HepG2 (cell line): ENCODE measurements around the gene NT5DC4. TPM values are rescaled to one million over a fixed set of nuclear protein-coding genes. Genes with fewer than 3 reads are reported as not detected.

ENCODE experiments used
- ASH2L ChIP-seq: fragments of 300-600, 200-600 bp; sonication (generic); IDR thresholded peaks from 2 replicates; pipeline ENCODE4 v1.7.0; 2017; ENCODE audit warnings: low read depth, mild to moderate bottlenecking, moderate library complexity, mixed read lengths, low read length; ENCODE audit not compliant: insufficient read length
- ELK4 ChIP-seq: sonication (generic); formaldehyde crosslinking; IDR thresholded peaks from 2 replicates; pipeline ENCODE4 v1.9.0; 2021; ENCODE audit warnings: missing genetic modification reagents, borderline replicate concordance
- HCFC1 ChIP-seq: fragments of 150-350 bp; IDR thresholded peaks from 2 replicates; pipeline ENCODE4 v1.6.1; 2014; ENCODE audit warnings: low read depth, low read length
- HMG20B ChIP-seq: conservative IDR thresholded peaks from 2 replicates; pipeline ENCODE4 v1.6.1; 2016; ENCODE audit warnings: missing genetic modification reagents, missing compliant biosample characterization
- HNF4G ChIP-seq, 2 experiments: sonication (generic) in 1 of 2; formaldehyde crosslinking in 1 of 2; IDR thresholded peaks; 2 replicates each; pipeline versions ENCODE4 v1.4.0 to v1.6.1; 2011 to 2020; ENCODE audit warnings: borderline replicate concordance in 2 of 2, low read depth in 2 of 2, mild to moderate bottlenecking in 2 of 2, low read length in 1 of 2, missing genetic modification reagents in 1 of 2, moderate library complexity in 1 of 2
- MAF1 ChIP-seq: sonication (generic); formaldehyde crosslinking; IDR thresholded peaks from 2 replicates; pipeline ENCODE4 v1.5.0; 2020; ENCODE audit warnings: missing genetic modification reagents, borderline replicate concordance
- MBD4 ChIP-seq: IDR thresholded peaks from 2 replicates; pipeline ENCODE4 v1.6.1; 2012; ENCODE audit warnings: low read length, inconsistent platforms, borderline replicate concordance
- NFRKB ChIP-seq: fragments of 450-650 bp; IDR thresholded peaks from 2 replicates; pipeline ENCODE4 v1.6.1; 2017
- NPAS2 ChIP-seq: sonication (generic); formaldehyde crosslinking; IDR thresholded peaks from 2 replicates; pipeline ENCODE4 v1.8.0; 2022; ENCODE audit warnings: mild to moderate bottlenecking, missing genetic modification reagents, borderline replicate concordance
- SP1 ChIP-seq, 2 experiments: fragments of 450-650 bp in 1 of 2; sonication (generic) in 1 of 2; formaldehyde crosslinking in 1 of 2; IDR thresholded peaks; 2 replicates each; pipeline versions ENCODE4 v1.4.0 to v1.6.1; 2016 to 2020; ENCODE audit warnings: missing genetic modification reagents in 1 of 2
- SP2 ChIP-seq: sonication (generic); formaldehyde crosslinking; IDR thresholded peaks from 2 replicates; pipeline ENCODE4 v1.5.1; 2020; ENCODE audit warnings: mild to moderate bottlenecking, missing genetic modification reagents
- ZNF160 ChIP-seq: sonication (generic); formaldehyde crosslinking; IDR thresholded peaks from 2 replicates; pipeline ENCODE4 v1.8.0; 2022; ENCODE audit warnings: mild to moderate bottlenecking, inconsistent platforms, missing genetic modification reagents
- ZNF34 ChIP-seq: sonication (generic); formaldehyde crosslinking; IDR thresholded peaks from 2 replicates; pipeline ENCODE4 v1.4.0; 2020; ENCODE audit warnings: mild to moderate bottlenecking, missing genetic modification reagents, borderline replicate concordance
- ZNF773 ChIP-seq: sonication (generic); formaldehyde crosslinking; IDR thresholded peaks from 2 replicates; pipeline ENCODE4 v1.4.0; 2020; ENCODE audit warnings: missing genetic modification reagents, borderline replicate concordance
- ZNF792 ChIP-seq: IDR thresholded peaks from 2 replicates; pipeline ENCODE4 v1.6.1; 2016
- ZNF841 ChIP-seq: sonication (generic); formaldehyde crosslinking; IDR thresholded peaks from 2 replicates; pipeline ENCODE4 v1.8.1; 2023; ENCODE audit warnings: missing genetic modification reagents, borderline replicate concordance
- ZSCAN29 ChIP-seq: sonication (generic); formaldehyde crosslinking; conservative IDR thresholded peaks from 2 replicates; pipeline ENCODE4 v1.4.0; 2020; ENCODE audit warnings: mild to moderate bottlenecking, missing genetic modification reagents
- polyA plus RNA-seq, 8 experiments: library from polyadenylated mRNA; depleted of rRNA in 3 of 8; stranded (reverse) in 7 of 8; unstranded in 1 of 8; fragments of >200 nt; fragmentation: Illumina TruSeq in 4 of 8; extraction: Trizol in 4 of 8; gene quantifications; 2 replicates each; pipeline versions ENCODE4 v1.2.1 to v1.2.3, GENCODE V29; 2011 to 2016; ENCODE audit warnings: low read depth in 4 of 8, missing spikeins in 1 of 8, mixed read lengths in 1 of 8; ENCODE audit not compliant: insufficient read depth in 1 of 8
- total RNA-seq, 5 experiments: library from RNA; depleted of rRNA; stranded (reverse); fragments of >200 nt; fragmentation: Illumina TruSeq; extraction: Trizol; gene quantifications; 2 replicates each; pipeline ENCODE4 v1.2.3, GENCODE V29; 2016; ENCODE audit warnings: low read depth in 1 of 5
- TF ChIP-seq, protein P1 (sequence below): IDR thresholded peaks from 2 replicates; pipeline ENCODE4 v1.6.1; 2016; ENCODE audit warnings: low read depth
- TF ChIP-seq, protein P2 (sequence below): sonication (generic); formaldehyde crosslinking; IDR thresholded peaks from 2 replicates; pipeline ENCODE4 v1.5.0; 2020; ENCODE audit warnings: mild to moderate bottlenecking, missing genetic modification reagents
- TF ChIP-seq, protein P3 (sequence below), 2 experiments: sonication (generic) in 1 of 2; formaldehyde crosslinking in 1 of 2; IDR thresholded peaks; 2 replicates each; pipeline versions ENCODE4 v1.5.1 to v1.6.1; 2011 to 2020; ENCODE audit warnings: borderline replicate concordance in 1 of 2, low read depth in 1 of 2, low read length in 1 of 2, mild to moderate bottlenecking in 1 of 2, missing genetic modification reagents in 1 of 2, moderate library complexity in 1 of 2

Gene NT5DC4
- total and polyA plus RNA-seq, 2 of the 13 experiments (the other 11 are each of a cell fraction or from before 2014, with no cell fraction given): 0.04 to 4.2 TPM

- TF ChIP-seq HCFC1 (no peak), HNF4G (IDR thresholded peaks at IDR 0.05; ENCODE audit: borderline replicate concordance, low read depth, low read length) (peak; percentile 73; the same call in 1 of the 2 replicates), HNF4G (CRISPR knock-in tag; IDR thresholded peaks at IDR 0.05; ENCODE audit: borderline replicate concordance, low read depth) (peak; percentile 65; the same call in 1 of the 2 replicates), MAF1 (CRISPR knock-in tag) (no peak), SP1 (IDR thresholded peaks at IDR 0.05) (no peak), SP1 (CRISPR knock-in tag; IDR thresholded peaks at IDR 0.05) (no peak), NFRKB (no peak), ZNF792 (peak; percentile 80), MBD4 (no peak; the same call in 1 of the 2 replicates), ZNF841 (CRISPR knock-in tag) (no peak), HMG20B (CRISPR knock-in tag) (0 out of 2 replicates have a peak, but pooled peaks have one; percentile 30), ASH2L (no peak), SP2 (CRISPR knock-in tag) (no peak), ZSCAN29 (CRISPR knock-in tag) (no peak), ELK4 (CRISPR knock-in tag) (no peak), ZNF34 (no peak), ZNF773 (CRISPR knock-in tag) (no peak), NPAS2 (CRISPR knock-in tag) (no peak), ZNF160 (CRISPR knock-in tag) (no peak)
- TF ChIP-seq, protein P1, sequence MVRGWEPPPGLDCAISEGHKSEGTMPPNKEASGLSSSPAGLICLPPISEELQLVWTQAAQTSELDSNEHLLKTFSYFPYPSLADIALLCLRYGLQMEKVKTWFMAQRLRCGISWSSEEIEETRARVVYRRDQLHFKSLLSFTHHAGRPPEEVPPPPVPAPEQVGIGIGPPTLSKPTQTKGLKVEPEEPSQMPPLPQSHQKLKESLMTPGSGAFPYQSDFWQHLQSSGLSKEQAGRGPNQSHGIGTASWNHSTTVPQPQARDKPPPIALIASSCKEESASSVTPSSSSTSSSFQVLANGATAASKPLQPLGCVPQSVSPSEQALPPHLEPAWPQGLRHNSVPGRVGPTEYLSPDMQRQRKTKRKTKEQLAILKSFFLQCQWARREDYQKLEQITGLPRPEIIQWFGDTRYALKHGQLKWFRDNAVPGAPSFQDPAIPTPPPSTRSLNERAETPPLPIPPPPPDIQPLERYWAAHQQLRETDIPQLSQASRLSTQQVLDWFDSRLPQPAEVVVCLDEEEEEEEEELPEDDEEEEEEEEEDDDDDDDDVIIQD (CRISPR knock-in tag): peak; percentile 87
- TF ChIP-seq, protein P2, sequence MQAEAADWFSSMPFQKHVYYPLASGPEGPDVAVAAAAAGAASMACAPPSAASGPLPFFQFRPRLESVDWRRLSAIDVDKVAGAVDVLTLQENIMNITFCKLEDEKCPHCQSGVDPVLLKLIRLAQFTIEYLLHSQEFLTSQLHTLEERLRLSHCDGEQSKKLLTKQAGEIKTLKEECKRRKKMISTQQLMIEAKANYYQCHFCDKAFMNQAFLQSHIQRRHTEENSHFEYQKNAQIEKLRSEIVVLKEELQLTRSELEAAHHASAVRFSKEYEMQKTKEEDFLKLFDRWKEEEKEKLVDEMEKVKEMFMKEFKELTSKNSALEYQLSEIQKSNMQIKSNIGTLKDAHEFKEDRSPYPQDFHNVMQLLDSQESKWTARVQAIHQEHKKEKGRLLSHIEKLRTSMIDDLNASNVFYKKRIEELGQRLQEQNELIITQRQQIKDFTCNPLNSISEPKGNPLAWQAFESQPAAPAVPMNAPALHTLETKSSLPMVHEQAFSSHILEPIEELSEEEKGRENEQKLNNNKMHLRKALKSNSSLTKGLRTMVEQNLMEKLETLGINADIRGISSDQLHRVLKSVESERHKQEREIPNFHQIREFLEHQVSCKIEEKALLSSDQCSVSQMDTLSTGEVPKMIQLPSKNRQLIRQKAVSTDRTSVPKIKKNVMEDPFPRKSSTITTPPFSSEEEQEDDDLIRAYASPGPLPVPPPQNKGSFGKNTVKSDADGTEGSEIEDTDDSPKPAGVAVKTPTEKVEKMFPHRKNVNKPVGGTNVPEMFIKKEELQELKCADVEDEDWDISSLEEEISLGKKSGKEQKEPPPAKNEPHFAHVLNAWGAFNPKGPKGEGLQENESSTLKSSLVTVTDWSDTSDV (CRISPR knock-in tag): no peak
- TF ChIP-seq, protein P3, sequence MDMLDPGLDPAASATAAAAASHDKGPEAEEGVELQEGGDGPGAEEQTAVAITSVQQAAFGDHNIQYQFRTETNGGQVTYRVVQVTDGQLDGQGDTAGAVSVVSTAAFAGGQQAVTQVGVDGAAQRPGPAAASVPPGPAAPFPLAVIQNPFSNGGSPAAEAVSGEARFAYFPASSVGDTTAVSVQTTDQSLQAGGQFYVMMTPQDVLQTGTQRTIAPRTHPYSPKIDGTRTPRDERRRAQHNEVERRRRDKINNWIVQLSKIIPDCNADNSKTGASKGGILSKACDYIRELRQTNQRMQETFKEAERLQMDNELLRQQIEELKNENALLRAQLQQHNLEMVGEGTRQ (IDR thresholded peaks at IDR 0.05; ENCODE audit: low read depth, low read length): peak; percentile 51; the same call in 1 of the 2 replicates
- TF ChIP-seq, protein P3 (CRISPR knock-in tag; IDR thresholded peaks at IDR 0.05; ENCODE audit: borderline replicate concordance): no peak
These were observed 28.3 kb upstream of the NT5DC4 start (continued) for GRCh38 chr2:112692495-112692911.
